DND-41 (cell line): Measurements from ENCODE around the gene CPED1.

Experiments used
- ATAC-seq: fragments of 200-7000 bp; cut with Tn5 transposase; 3 replicates; pipeline ENCODE4 v1.9.1; 2021; ENCODE audit warnings: low read depth; ENCODE audit not compliant: insufficient read depth
- DNase-seq: peaks from one replicate; pipeline ENCODE4 v3.0.0-alpha.2; 2020
- H2AFZ ChIP-seq: 2 replicates; pipeline ENCODE4 v1.6.0; 2012; ENCODE audit warnings: low read depth, low read length
- H3K27ac ChIP-seq: 2 replicates; pipeline ENCODE4 v1.5.1; 2012; ENCODE audit warnings: low read length, inconsistent platforms
- H3K27me3 ChIP-seq: fragments of 200-600 bp; sonication (generic); 2 replicates; pipeline ENCODE4 v1.6.0; 2012; ENCODE audit warnings: low read length, mild to moderate bottlenecking, inconsistent platforms; ENCODE audit not compliant: insufficient read depth, poor library complexity
- H3K36me3 ChIP-seq: 2 replicates; pipeline ENCODE4 v1.5.1; 2012; ENCODE audit warnings: low read length, inconsistent platforms; ENCODE audit not compliant: insufficient read depth
- H3K4me1 ChIP-seq: 2 replicates; pipeline ENCODE4 v1.5.1; 2012; ENCODE audit warnings: mild to moderate bottlenecking, low read length; ENCODE audit not compliant: insufficient read depth
- H3K4me2 ChIP-seq: 2 replicates; pipeline ENCODE4 v1.6.0; 2012; ENCODE audit warnings: mild to moderate bottlenecking, moderate library complexity, low read length, inconsistent platforms; ENCODE audit not compliant: insufficient read depth
- H3K4me3 ChIP-seq, 2 experiments: fragments of 200-600 bp in 1 of 2; shearing (Covaris generic) in 1 of 2; 2 replicates each; pipeline ENCODE4 v1.5.1; 2012 to 2016; ENCODE audit warnings: inconsistent platforms in 2 of 2, low read length in 2 of 2, mild to moderate bottlenecking in 2 of 2, low read depth in 1 of 2, moderate library complexity in 1 of 2
- H3K79me2 ChIP-seq: 2 replicates; pipeline ENCODE4 v1.6.0; 2012; ENCODE audit warnings: low read length, inconsistent platforms; ENCODE audit not compliant: insufficient read depth
- H3K9ac ChIP-seq: 2 replicates; pipeline ENCODE4 v1.6.0; 2012; ENCODE audit warnings: low read depth, mild to moderate bottlenecking, inconsistent platforms, low read length, moderate library complexity
- H3K9me3 ChIP-seq: 2 replicates; pipeline ENCODE4 v1.5.1; 2012; ENCODE audit warnings: low read length, moderate library complexity, mild to moderate bottlenecking, inconsistent platforms; ENCODE audit not compliant: insufficient read depth, severe bottlenecking
- H4K20me1 ChIP-seq: 2 replicates; pipeline ENCODE4 v1.6.0; 2012; ENCODE audit warnings: low read length; ENCODE audit not compliant: insufficient read depth
- EZH2 ChIP-seq: IDR thresholded peaks from 3 replicates; pipeline ENCODE4 v1.6.1; 2012; ENCODE audit warnings: borderline replicate concordance, low read depth, mild to moderate bottlenecking, moderate library complexity, low read length, inconsistent platforms; ENCODE audit not compliant: severe bottlenecking
- TF ChIP-seq, protein P1 (sequence below): IDR thresholded peaks from 2 replicates; pipeline ENCODE4 v1.5.1; 2012; ENCODE audit warnings: borderline replicate concordance, low read length, moderate library complexity, mild to moderate bottlenecking; ENCODE audit not compliant: poor library complexity, severe bottlenecking; ENCODE audit errors: extremely low read depth

The CPED1 gene

DNA sequence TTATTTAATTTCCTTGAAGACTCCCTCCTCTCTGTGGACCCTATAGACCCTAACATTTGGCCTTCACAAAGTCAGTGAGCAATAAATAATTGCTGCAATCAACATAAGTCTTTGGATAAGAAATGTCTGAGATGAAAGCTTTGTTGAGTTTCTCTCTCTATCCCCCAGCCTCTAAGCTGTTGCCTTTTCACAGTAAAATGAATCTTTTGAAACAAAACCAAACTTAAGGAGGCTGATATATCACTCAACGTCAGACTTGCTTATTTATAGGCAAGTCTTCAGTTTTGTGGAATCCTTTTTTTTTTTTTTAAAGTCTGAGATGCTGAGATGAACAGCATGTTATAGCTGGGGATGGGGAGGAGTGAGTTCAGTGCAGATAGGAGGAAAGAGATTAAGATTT is 10.0 kb downstream of the CPED1 start:
- Histone ChIP-seq H3K79me2 (no peaks in the 10 kb centered on the region), H3K27ac (no peak overlapping the region), H3K4me2 (no peak overlapping the region), H3K9me3 (no peaks in the 10 kb centered on the region), H3K27me3 (no peaks in the 10 kb centered on the region), H2AFZ (no peak overlapping the region), H3K4me3 (no peak overlapping the region), H3K9ac (no peak overlapping the region), H4K20me1 (no peaks in the 10 kb centered on the region), H3K4me1 (peaks cover 38% of the 10 kb centered on the region), H3K36me3 (no peaks in the 10 kb centered on the region)
- ATAC-seq (no peak), DNase-seq (no peak)
- TF ChIP-seq EZH2 = no peak
- TF ChIP-seq, protein P1, sequence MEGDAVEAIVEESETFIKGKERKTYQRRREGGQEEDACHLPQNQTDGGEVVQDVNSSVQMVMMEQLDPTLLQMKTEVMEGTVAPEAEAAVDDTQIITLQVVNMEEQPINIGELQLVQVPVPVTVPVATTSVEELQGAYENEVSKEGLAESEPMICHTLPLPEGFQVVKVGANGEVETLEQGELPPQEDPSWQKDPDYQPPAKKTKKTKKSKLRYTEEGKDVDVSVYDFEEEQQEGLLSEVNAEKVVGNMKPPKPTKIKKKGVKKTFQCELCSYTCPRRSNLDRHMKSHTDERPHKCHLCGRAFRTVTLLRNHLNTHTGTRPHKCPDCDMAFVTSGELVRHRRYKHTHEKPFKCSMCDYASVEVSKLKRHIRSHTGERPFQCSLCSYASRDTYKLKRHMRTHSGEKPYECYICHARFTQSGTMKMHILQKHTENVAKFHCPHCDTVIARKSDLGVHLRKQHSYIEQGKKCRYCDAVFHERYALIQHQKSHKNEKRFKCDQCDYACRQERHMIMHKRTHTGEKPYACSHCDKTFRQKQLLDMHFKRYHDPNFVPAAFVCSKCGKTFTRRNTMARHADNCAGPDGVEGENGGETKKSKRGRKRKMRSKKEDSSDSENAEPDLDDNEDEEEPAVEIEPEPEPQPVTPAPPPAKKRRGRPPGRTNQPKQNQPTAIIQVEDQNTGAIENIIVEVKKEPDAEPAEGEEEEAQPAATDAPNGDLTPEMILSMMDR = no peak

GRCh38 chr7:120998996-120999565 is 10.6 kb downstream of the CPED1 start:
- Histone ChIP-seq H3K4me3 (no peak overlapping the region), H4K20me1 (no peaks in the 10 kb centered on the region), H3K9me3 (no peaks in the 10 kb centered on the region), H3K4me1 (peaks cover 38% of the 10 kb centered on the region), H3K79me2 (no peaks in the 10 kb centered on the region), H3K9ac (no peak overlapping the region), H3K27ac (no peak overlapping the region), H2AFZ (peak overlapping the region; percentile 59; the same call in 1 of the 2 replicates), H3K36me3 (no peaks in the 10 kb centered on the region), H3K27me3 (no peaks in the 10 kb centered on the region), H3K4me2 (no peak overlapping the region)
- ATAC-seq = no peak
- DNase-seq = no peak
- TF ChIP-seq EZH2 = no peak
- TF ChIP-seq, protein P1 = no peak

DNA sequence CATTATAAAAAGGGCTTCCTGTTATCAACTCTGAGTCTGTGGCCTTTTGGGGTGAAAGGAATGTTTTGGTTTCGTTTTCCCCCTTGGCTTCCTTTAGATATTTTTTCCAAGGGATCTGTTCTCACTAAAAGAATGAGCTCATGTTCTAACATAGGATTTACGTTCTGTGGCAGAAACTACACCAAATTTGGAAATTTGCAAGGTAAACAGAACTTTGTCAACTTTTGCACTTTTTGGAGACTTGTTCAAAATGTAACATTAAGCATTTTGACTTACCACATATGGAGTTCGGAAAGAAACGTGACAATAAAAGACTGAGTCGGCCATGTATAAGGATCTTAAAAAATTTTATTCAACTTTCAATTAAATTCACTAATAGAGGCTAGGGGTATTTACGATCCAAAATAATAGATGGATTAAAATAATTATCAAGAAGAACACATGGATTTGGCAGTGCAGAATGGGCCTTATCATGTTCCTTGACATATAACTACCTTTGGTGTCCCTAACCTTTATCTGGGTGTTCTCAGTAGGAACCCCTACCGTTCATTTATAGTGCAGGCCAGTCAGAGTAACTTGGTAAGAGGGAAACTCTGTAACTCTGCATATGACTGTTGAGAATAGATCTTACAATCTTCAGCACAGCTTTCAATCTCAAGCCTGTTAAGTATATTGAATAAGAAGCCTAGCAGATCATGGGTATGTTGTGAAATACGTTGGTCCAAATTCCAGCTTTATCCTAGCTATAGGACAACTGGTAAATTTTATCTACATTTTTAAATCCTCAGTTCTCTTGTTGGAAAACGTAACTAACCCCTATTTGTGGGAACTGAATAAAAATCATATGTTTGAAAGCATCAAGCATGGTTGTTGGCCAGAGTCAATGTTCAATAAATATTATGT is 11.8 kb downstream of the CPED1 start:
- no peaks in the 10 kb centered on the region for H3K36me3 ChIP-seq
- H3K4me1 ChIP-seq = peaks cover 38% of the 10 kb centered on the region
- TF ChIP-seq EZH2 = no peak
- TF ChIP-seq, protein P1 = no peak
- H3K27ac ChIP-seq = peak overlapping the region; percentile 58
- peak overlapping the region; percentile 29 for H3K9ac ChIP-seq
- ATAC-seq (peak; percentile 42; the same call in 2 of the 3 replicates), DNase-seq (peak; percentile 8)
- H3K27me3 ChIP-seq = no peaks in the 10 kb centered on the region
- H3K4me3 ChIP-seq = peak overlapping the region in 1 of 2 experiments; percentile 16; a peak in 2 of 4 replicates
- peak overlapping the region; percentile 52 for H3K4me2 ChIP-seq
- H3K79me2 ChIP-seq = no peaks in the 10 kb centered on the region
- H3K9me3 ChIP-seq = no peaks in the 10 kb centered on the region
- no peaks in the 10 kb centered on the region for H4K20me1 ChIP-seq
- peak overlapping the region; percentile 59 for H2AFZ ChIP-seq
